ENCODE results near the gene GALNS.

DNA sequence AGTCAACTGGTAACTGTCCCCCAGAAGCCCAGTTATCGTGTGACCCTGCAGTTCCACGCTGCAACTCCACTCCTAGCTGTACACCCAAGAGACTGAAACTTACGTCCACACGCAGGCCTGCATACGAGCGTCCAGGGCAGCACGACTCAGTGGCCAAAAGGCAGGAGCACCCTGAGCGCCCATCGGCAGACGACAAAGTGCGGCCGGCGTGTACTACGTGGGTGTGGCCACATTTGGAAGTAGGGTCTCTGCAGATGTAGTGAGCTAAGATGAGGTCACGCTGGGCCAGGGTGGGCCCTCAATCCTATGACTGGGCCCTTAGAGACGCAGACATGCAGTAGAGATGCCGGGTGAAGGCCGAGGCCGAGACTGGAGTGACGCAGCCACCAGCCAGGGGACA, 13.5 kb downstream of the GALNS start:
- TF ChIP-seq, protein P1, sequence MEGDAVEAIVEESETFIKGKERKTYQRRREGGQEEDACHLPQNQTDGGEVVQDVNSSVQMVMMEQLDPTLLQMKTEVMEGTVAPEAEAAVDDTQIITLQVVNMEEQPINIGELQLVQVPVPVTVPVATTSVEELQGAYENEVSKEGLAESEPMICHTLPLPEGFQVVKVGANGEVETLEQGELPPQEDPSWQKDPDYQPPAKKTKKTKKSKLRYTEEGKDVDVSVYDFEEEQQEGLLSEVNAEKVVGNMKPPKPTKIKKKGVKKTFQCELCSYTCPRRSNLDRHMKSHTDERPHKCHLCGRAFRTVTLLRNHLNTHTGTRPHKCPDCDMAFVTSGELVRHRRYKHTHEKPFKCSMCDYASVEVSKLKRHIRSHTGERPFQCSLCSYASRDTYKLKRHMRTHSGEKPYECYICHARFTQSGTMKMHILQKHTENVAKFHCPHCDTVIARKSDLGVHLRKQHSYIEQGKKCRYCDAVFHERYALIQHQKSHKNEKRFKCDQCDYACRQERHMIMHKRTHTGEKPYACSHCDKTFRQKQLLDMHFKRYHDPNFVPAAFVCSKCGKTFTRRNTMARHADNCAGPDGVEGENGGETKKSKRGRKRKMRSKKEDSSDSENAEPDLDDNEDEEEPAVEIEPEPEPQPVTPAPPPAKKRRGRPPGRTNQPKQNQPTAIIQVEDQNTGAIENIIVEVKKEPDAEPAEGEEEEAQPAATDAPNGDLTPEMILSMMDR (IDR thresholded peaks at IDR 0.05), result no peak
- no peak for TF ChIP-seq POLR2A (IDR thresholded peaks at IDR 0.05)
